EL (cell line): ENCODE results near the gene GAPDHS.
A peak's percentile ranks its signal among the peaks of the same experiment; 100 is the strongest.

Experiments
- DNase-seq: peaks from one replicate; pipeline ENCODE4 v3.0.0-alpha.2; 2016

The GAPDHS gene

GRCh38 chr19:35533201-35533821, at the start of gene GAPDHS:
Gene GAPDHS (plus strand): TSS chr19:35533456. CDS start chr19:35533528, 72 bp downstream.
- no peak for DNase-seq

GRCh38 chr19:35484252-35485036, 48.8 kb upstream of the GAPDHS start:
- no peak for DNase-seq

- no peak for DNase-seq
Observed at GRCh38 chr19:35486268-35486708, 47.0 kb upstream of the GAPDHS start.

- DNase-seq, result no peak
Observed at GRCh38 chr19:35487656-35488182, 45.5 kb upstream of the GAPDHS start.

- no peak for DNase-seq
Observed at GRCh38 chr19:35488677-35489076, 44.6 kb upstream of the GAPDHS start.

GRCh38 chr19:35490364-35490763, 42.9 kb upstream of the GAPDHS start, which contains the start of gene KRTDAP:
Gene KRTDAP (minus strand): TSS chr19:35490464. CDS start chr19:35490442, 22 bp downstream.
- DNase-seq, result no peak

- DNase-seq, result no peak
Observed at GRCh38 chr19:35491836-35492360, 41.4 kb upstream of the GAPDHS start.

GRCh38 chr19:35493971-35494370, 39.3 kb upstream of the GAPDHS start:
- no peak for DNase-seq

- peak; percentile 60 for DNase-seq
Observed at GRCh38 chr19:35495107-35496064, 37.9 kb upstream of the GAPDHS start.

- no peak for DNase-seq
Observed at GRCh38 chr19:35497406-35497805, 35.9 kb upstream of the GAPDHS start.

GRCh38 chr19:35498220-35498619, 35.0 kb upstream of the GAPDHS start:
- DNase-seq, result no peak

GRCh38 chr19:35498984-35499527, 34.2 kb upstream of the GAPDHS start:
- DNase-seq, result no peak

- no peak for DNase-seq
Observed at GRCh38 chr19:35500611-35501010, 32.6 kb upstream of the GAPDHS start.

GRCh38 chr19:35501684-35502083, 31.6 kb upstream of the GAPDHS start:
- DNase-seq, result peak; percentile 16

- no peak for DNase-seq
Observed at GRCh38 chr19:35502751-35503150, 30.5 kb upstream of the GAPDHS start.

- no peak for DNase-seq
Observed at GRCh38 chr19:35506011-35506410, 27.2 kb upstream of the GAPDHS start.

GRCh38 chr19:35507561-35507960, 25.7 kb upstream of the GAPDHS start:
- DNase-seq, result no peak

GRCh38 chr19:35508129-35508528, 25.1 kb upstream of the GAPDHS start:
- no peak for DNase-seq

- no peak for DNase-seq
Observed at GRCh38 chr19:35509018-35509652, 24.1 kb upstream of the GAPDHS start.

- peak; percentile 52 for DNase-seq
Observed at GRCh38 chr19:35509861-35510625, 23.2 kb upstream of the GAPDHS start.

- no peak for DNase-seq
Observed at GRCh38 chr19:35510626-35510964, 22.7 kb upstream of the GAPDHS start.
